NCI-H82 treated with DMSO at 0.1 percent for 48 hours (cell line): ENCODE results near the gene ROCK2.

ENCODE experiments used
- DNase-seq: peaks from one replicate; lab custom pipeline; 2025; ENCODE audit not compliant: unreplicated experiment; lab: John Stamatoyannopoulos, UW

ROCK2 gene

GRCh38 chr2:11344342-11344955 lies at the start of gene ROCK2:
Gene ROCK2 (minus strand): TSS chr2:11344636. CDS start chr2:11344136, 500 bp downstream.
- DNase-seq: peak; percentile 82

GRCh38 chr2:11393711-11394236 lies 49.3 kb upstream of the ROCK2 start:
- no peak for DNase-seq

- no peak for DNase-seq
Measured at GRCh38 chr2:11391942-11392266, 47.5 kb upstream of the ROCK2 start.

GRCh38 chr2:11390399-11390658 lies 45.9 kb upstream of the ROCK2 start:
- DNase-seq: no peak

GRCh38 chr2:11389551-11390398 lies 45.3 kb upstream of the ROCK2 start:
- DNase-seq: no peak

GRCh38 chr2:11389052-11389420 lies 44.6 kb upstream of the ROCK2 start:
- DNase-seq: no peak

- no peak for DNase-seq
Measured at GRCh38 chr2:11388262-11389051, 44.0 kb upstream of the ROCK2 start.

GRCh38 chr2:11387843-11388242 lies 43.4 kb upstream of the ROCK2 start:
- DNase-seq: no peak

GRCh38 chr2:11387100-11387390 lies 42.6 kb upstream of the ROCK2 start:
- DNase-seq: no peak

GRCh38 chr2:11385847-11386246 lies 41.4 kb upstream of the ROCK2 start:
- no peak for DNase-seq

GRCh38 chr2:11385216-11385615 lies 40.8 kb upstream of the ROCK2 start:
- DNase-seq: no peak

- no peak for DNase-seq
Measured at GRCh38 chr2:11379558-11379957, 35.1 kb upstream of the ROCK2 start.

- DNase-seq: no peak
Measured at GRCh38 chr2:11377928-11378545, 33.6 kb upstream of the ROCK2 start.

- no peak for DNase-seq
Measured at GRCh38 chr2:11376071-11376470, 31.6 kb upstream of the ROCK2 start.

GRCh38 chr2:11375689-11376027 lies 31.2 kb upstream of the ROCK2 start:
- no peak for DNase-seq

GRCh38 chr2:11375025-11375688 lies 30.7 kb upstream of the ROCK2 start:
- DNase-seq: no peak

GRCh38 chr2:11373096-11373495 lies 28.7 kb upstream of the ROCK2 start:
- DNase-seq: no peak

GRCh38 chr2:11371092-11371937 lies 26.9 kb upstream of the ROCK2 start:
- DNase-seq: no peak

- DNase-seq: no peak
Measured at GRCh38 chr2:11370377-11371091, 26.1 kb upstream of the ROCK2 start.

GRCh38 chr2:11368059-11368572 lies 23.7 kb upstream of the ROCK2 start:
- DNase-seq: no peak
